GM18499 (cell line): ENCODE measurements around the gene NRIP1.

ENCODE experiments used
- ATAC-seq: cut with Tn5 transposase; IDR thresholded peaks from one replicate; pipeline ENCODE4 v1.9.1; 2021; ENCODE audit warnings: moderate number of reproducible peaks; ENCODE audit not compliant: insufficient read depth, unreplicated experiment

The NRIP1 gene

DNA sequence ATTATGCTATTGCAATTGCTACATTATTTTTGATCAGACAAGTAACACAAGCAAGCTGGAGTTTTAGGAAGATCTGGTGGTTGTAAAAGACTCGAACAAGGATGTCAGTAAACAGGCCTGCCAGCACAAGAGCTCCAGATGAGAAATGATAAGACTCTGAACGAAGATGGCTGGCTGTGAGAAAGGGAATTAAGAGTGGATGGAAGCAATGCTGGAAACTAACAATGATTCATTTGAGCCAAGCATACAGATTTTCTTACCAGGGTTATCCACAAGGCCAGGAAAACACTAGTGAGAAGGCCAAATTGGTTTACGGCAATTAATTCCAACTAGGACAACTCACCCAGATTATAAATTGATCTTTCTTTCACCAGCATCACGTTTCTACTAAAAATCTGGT is 54.2 kb downstream of the NRIP1 start:
- ATAC-seq, result no peak

DNA sequence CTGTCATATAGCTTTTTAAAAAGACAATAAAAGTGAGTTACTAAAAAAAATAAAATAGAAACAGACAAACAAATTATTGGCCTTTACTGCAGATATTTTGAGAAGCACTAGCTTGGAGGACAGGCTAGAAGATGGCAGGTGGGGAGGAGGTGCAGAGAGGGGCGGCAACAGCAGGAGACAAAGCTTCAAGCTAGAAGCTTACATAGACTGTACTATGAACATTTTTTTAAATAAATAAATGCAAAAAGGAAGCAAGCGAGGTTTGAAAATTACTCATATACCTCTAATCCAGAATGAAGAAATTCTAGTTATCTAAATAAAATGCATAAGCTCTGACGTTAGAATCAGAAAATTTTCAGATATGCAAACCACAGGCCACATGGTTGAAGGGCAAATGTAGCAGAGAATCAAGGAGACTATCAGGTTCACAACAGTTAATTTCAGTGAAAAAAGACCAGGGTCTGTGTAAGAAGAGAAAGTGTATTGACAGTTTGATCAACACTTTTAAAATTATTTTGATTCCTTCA is 54.9 kb downstream of the NRIP1 start:
- ATAC-seq, result no peak

DNA sequence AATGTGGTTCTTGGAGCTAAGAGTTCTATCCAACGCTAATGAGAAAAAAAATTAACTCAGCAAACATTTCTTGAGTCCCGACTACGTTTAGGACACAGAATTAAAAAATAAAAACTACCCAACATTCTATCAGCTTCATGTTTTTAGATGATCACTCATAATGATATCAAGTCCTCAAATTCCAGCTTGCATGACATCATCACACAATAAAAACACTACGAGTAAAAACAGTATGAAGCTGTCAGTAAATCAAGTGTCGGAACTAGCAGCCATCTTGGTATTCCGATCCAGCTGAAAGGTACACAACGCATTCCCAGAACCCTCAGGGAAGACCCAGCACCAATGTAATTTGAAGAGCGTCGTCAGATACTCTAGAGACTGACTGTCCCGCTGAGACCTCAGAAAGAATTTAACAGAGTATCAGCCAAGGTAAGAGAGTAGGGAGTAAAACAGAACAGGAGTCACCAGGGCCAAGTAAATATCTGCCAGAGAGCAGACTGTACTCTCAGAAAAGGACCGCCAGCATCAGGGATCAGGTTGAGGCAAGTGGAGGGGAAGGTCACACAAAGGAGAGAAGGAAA is 57.0 kb downstream of the NRIP1 start:
- ATAC-seq, result no peak

DNA sequence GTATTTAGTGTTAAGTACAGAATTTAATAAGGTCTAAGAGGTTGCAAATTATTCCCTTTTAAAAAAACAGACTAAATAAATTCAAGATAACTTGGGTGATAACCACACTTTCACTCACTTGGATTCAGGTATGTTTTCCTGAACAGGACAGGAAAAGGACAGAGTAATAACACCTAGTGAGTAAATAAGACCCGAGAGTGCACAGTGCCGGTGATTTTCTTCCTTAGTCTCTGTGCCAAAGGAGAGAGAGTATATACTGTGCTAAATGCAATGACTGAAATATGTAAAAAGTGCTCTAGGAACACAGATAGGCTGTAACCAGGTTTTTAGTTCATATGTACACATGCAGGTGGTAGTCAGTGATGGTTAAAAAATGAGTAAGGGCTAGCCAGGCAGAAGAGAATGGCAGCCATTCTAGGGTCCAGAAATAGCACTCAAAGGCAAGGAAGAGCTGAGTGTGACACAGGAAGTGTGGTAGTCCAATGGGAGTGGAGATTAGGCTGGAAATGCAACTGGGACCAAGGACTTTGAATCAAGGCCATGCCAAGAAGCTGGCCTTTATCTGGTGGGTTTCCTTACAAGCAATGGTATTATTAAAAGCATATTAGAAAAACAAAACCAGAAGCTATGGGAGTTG is 58.1 kb downstream of the NRIP1 start:
- no peak for ATAC-seq

DNA sequence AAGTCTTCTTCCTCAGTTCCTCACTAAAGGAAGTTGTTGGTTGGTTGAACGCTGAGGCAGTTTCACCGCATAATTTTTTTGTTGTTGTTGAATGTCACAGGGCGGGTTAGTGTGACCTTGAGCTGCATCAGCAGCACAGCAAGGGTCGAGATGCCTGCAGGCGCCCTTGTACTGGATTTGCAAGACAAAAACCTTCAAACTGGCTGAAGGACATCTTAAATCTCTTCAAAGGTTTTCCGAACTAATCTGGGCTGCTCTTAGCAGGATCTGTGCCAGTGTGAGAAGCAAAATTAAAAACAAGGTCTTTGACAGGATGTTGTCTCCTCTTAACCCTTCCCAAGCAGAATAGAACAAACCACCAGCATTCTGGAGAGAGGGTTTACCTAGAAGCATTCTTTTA is 59.4 kb downstream of the NRIP1 start:
- ATAC-seq, result no peak

DNA sequence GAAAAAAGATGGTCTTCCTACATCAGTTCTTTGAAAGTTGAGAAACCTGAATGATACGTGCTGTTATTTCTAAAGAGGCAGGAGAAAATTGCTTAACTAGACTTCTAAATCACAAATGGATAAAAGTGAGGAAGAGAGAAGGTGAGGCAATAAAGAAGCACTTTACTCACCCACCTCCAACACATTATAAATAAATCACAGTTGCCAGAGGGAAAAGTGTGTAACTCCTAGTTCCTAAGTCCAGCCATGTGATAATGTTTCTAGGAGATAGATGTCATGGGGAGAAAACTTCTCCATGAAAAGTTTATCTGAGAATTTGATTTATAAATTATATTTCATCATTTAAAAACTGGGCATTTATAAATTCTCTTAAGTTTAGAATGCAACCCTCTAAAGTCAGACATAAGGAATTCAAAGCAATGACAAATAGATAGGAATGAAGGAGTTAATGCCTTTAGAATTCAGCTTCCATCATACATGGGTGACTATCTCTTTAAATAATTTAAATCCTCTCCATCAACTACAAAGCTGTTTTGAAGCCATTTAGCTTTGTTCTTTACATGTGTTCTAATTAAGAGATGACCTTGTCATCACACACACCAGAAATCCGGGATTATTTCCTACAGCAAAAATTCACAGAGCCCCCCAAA is 60.0 kb downstream of the NRIP1 start:
- no peak for ATAC-seq

DNA sequence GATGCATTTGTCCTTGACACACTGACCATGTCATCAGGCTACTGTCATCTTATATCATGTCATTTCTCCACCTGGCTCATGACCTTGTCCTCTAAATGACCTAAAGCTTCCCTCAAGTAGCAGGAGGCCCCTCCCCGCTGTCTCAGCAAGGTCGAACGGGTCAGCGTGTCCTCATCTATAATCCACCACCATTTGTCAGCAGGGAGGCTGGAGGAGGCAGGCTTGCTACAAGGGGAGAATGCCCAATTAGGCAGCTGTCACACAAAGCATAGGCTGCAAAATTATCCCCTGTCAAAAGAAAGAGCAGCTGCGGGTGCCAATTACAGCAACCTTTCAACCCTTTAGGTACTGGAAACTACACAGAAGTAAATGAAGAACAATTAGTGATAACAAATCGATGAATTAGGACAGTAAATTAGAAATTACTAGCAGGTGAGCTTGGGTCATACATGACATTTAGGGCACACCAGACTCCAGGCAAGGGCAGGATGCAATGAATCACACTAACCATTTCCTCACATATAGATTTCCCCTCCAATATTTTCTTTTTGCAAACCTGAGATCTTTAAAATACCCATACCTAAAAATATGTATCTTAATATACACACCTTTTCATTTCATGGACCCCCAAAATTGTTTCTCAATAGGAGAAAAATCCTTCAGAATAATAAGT is 61.2 kb downstream of the NRIP1 start:
- no peak for ATAC-seq

DNA sequence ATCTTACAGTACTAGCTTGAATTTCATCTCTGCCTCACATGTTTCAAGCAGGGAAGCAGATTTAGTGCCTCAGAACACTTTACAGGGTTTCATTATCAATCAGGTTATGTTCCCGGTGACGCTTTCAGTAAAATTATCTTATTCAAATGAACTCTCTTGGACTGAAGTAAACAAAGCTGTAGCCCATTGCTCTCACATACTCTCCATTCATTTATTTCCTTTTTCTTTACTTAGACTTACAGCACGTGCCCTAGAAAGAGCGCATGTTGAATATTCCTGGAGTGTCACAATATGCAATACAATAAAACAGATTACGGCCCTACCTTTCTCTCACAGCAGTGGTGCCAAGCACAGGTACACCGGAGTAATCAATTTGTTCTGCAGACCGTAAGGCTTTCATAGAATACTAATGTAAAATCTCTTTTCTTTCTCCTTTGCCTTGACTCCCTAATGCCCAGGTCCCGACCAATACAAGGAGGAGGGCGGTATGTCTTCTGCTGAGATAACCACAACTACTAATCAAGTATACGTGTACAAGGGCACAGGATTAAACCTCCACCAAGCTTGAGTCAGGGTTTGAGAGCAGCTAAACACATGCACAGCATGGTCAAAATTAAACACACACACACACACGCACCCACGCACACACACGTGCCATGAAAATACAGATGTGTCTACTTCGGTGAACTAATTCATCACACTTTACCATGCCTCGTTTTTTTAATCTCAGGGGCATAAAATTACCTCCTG is 62.8 kb downstream of the NRIP1 start:
- ATAC-seq, result peak; percentile 94

DNA sequence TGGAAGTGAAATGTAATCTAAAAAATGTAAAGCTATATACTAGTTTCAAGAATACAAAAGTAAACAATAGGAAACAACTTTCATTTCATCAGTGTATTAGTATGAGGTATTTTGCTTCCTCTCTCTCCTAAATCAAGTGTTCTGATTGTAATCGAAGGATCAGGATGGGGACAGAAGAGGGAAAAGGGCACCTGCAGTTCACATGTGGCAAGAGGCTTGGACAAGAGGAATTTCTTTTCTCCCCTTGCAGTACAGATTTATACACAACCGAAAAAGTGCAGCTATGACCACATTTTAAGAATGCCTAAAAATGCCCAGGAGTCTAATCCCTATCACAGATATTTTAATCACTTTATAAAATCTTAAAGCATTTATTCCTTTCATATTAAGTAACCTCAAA is 63.7 kb downstream of the NRIP1 start:
- ATAC-seq, result no peak

DNA sequence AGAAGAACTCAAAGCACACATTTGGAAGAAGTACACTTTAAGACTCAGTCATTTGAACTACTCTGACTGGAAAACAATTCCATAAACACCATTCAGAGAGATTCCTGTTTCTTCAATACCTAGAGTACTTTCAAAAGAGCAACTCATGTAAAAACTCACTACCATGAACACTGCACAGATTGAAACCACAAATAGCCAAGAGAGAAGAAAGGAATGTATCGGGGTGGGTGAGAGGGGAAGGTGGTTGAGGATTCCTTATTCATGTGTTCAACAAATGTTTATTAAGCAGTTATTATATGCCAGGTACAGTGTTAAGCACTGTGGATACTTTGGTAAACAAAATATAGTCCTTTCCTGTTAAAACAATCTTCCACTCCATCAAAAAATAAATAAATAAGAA is 64.7 kb downstream of the NRIP1 start:
- no peak for ATAC-seq

DNA sequence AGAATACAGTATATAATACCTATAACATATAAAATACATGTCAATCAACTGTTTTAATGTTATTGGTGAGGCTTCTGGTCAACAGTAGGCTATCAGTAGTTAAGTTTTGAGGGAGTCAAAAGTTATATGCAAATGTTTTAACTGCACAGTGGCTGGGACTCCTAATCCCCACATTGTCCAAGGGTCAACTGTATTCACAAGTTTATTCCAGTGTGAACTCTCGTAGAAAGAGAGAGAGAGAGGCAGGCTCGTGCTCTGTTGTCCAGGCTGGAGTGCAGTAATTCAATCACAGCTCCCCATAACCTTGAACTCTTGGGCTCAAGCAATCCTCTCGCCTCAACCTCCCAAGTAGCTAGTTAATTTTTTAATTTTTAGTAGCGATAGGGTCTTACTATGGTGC is 66.0 kb downstream of the NRIP1 start:
- no peak for ATAC-seq

DNA sequence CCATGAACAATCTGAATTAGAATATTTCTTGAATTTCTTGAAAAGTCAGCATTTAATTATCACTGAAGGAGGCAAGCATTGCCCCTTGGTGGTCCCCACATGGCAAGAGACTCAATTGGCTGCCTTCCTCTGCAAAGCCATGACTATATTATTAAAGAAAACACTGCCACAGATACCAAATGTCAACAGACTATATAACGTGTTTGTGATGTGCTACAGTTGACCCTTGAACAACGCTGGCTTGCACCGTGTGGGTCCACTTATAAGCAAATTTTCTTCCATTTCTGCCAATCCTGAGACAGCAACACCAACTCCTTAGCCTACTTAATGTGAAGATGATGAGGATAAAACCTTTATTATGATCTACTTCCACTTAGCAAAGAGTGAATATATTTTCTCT is 66.5 kb downstream of the NRIP1 start:
- ATAC-seq, result no peak

DNA sequence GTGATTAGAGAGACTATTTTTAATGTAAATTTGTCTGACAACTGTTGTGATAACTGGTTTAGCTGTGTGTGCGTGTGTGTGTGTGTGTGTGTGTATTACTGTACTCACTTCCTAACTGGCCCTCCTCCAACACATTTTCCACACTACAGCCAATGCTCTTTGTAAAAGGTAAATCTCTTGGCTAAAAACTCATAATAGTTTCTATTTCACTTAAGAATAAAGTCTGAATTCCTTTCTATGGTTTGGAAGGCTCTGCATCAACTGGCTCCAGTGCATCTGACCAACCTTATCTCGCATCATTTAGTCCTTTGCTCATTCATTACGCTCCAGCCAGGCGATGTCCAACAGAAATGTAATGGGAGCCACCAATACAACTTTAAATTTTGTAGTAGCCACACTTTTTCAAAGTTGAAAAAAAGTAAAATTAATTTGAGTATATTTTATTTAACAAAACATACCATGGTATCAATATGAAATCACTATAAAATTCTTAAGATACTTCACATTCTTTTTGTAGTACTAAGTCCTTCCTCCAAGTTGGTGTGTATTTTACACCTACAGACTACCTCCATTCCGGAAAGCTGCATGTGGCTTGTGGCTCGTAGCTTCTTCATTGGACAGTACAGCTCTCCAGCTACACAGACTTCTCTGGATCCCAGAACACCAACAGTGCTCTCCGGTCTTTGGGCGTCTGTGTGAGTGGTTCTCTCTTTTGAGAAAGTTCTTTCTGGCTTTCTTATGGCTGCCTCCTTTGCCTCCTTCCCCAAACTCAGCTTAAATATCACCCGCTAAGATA is 68.9 kb downstream of the NRIP1 start:
- ATAC-seq, result no peak

DNA sequence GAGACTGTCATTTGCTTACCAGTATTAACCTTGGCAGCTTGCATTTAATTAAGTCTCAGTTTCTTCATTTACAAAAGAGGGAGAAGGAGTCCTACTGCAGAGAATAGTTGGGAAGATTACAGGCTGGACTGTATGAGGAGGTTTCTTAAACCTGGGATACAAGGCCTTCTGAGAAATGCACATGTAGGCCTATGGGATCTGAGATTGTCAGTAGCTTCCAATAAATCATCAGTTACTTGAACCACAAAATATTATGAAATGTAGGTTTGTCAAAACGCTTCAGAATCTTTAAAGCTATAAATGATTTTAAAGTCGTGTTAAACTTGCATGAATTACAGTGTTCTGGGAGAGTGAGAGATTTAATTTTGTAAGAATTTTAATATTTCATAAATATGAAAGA is 69.6 kb downstream of the NRIP1 start:
- no peak for ATAC-seq

DNA sequence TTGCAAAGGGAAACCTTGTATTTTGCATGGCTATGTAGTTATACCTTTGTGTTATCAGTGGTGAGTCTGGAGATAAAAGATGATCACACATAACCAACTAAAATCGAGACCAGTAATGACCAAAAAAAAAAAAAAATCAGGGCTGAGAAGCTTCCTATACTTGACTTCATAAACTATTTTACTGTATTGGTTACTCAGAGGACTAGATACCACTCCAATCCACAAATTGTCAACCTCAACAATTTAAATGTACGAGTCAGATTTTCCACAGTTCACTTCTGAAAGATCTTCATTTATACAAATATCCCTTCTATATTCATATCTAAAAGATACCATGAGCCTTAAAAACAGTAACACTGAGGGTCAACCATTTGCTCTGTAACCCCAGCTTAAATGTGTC is 71.7 kb downstream of the NRIP1 start:
- ATAC-seq, result no peak

DNA sequence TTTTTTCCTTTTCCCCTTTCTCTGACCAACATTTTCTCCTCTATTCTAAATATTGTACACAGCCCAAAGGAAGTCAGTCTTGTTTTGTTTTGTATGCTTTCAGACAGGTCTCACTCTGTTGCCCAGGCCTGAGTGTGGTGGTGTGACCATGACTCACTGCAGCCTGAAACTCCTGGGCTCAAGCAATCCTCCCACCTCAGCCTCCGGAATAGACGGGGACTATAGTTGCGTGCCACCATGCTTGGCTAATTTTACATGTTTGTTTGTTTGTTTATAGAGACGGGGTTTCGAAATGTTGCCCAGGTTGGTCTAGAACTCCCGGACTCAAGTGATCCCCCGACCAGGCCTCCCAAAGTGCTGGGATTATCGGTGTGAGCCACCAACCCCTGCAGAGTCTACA is 72.8 kb downstream of the NRIP1 start:
- no peak for ATAC-seq

DNA sequence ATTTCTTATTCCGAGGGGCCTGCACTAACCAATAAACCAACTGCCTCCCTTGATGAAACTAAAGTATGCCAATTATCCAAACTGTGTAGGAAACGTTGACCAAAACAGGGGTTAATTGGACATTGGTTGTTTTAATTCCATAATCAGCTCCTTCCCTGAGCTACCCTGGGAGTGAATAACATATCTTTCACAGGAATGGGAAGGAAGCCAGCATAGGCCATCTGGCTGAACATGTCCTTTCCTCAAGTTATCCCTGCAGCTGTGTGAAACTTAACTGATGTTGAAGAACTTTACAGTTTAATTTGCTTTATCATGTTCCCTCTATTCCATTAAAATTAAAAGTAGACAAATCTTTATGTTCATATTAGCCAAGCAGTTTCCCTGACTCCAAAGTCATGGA is 75.4 kb downstream of the NRIP1 start:
- no peak for ATAC-seq

DNA sequence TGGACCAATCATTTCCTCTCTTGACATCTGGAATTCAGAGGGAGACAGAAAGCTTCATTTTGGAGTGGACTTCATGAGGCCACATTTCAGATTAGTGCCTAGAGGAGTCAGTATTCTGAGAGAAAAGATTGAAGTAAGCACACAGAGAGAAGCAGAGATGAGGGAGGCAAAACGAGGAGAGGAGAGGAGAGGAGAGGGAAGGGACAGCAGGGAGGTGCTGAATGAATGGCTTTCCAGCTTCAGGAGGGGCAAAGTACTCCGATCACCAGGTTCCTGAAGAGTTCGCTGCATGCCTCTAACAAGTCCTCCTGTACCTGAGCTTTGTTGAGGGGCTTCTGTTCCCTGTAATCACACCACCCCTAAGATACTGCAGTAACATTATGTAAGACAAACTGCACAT is 76.0 kb downstream of the NRIP1 start:
- no peak for ATAC-seq

DNA sequence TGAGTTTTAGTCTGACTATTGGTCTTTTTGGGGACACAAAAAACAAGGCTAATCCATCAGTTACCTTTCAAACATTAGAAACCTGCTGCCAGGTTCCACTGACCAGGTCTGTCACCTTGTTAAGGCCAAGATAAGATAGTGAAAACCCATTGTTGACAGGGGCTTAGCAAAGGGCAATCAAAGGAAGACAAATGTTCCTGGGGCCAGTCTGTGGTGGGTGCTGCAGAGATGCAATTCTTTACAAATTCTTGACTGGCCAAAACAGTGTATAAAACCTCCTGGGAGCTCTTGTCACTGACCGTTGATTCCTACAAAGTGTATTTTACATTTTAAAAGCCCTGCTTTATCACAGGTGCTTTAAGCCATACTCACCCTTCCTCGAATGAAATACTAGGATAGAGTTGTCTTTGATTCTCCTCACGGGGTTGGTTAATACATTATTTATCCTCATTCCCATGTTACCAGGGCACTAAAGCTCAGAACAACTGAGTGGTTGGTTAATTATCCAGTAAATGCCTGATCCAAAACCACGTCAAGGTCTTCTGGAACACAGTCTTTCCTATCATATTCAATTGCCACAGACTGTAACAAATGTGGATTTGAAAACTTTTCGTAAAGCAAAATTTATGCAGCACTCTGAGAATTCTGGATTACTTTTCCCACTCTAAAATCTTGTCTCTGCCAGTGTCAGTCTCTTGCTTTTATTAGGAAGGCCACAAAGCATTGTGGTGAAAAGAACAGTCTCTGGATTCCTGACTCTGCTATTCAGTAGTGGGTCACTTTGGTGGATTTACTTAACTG is 77.2 kb downstream of the NRIP1 start:
- no peak for ATAC-seq
